ENCODE measurements around the gene PLA2G4E.

Gene PLA2G4E

GRCh38 chr15:42014406-42014805, 6.4 kb downstream of the PLA2G4E start:
- H3K27me3 ChIP-seq: no peaks in the 10 kb centered on the region
- H3K4me3 ChIP-seq: no peak overlapping the region
- no peaks in the 10 kb centered on the region for H3K9me3 ChIP-seq
- no peak for DNase-seq
- no peak overlapping the region for H3K27ac ChIP-seq
- intact Hi-C loops (cut with DNase I; ENCODE audit: low total_unique reads): no loop called here
- TF ChIP-seq, protein P1, sequence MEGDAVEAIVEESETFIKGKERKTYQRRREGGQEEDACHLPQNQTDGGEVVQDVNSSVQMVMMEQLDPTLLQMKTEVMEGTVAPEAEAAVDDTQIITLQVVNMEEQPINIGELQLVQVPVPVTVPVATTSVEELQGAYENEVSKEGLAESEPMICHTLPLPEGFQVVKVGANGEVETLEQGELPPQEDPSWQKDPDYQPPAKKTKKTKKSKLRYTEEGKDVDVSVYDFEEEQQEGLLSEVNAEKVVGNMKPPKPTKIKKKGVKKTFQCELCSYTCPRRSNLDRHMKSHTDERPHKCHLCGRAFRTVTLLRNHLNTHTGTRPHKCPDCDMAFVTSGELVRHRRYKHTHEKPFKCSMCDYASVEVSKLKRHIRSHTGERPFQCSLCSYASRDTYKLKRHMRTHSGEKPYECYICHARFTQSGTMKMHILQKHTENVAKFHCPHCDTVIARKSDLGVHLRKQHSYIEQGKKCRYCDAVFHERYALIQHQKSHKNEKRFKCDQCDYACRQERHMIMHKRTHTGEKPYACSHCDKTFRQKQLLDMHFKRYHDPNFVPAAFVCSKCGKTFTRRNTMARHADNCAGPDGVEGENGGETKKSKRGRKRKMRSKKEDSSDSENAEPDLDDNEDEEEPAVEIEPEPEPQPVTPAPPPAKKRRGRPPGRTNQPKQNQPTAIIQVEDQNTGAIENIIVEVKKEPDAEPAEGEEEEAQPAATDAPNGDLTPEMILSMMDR (IDR thresholded peaks at IDR 0.05): no peak
- no peaks in the 10 kb centered on the region for H3K36me3 ChIP-seq
- no peaks in the 10 kb centered on the region for H3K4me1 ChIP-seq

DNA sequence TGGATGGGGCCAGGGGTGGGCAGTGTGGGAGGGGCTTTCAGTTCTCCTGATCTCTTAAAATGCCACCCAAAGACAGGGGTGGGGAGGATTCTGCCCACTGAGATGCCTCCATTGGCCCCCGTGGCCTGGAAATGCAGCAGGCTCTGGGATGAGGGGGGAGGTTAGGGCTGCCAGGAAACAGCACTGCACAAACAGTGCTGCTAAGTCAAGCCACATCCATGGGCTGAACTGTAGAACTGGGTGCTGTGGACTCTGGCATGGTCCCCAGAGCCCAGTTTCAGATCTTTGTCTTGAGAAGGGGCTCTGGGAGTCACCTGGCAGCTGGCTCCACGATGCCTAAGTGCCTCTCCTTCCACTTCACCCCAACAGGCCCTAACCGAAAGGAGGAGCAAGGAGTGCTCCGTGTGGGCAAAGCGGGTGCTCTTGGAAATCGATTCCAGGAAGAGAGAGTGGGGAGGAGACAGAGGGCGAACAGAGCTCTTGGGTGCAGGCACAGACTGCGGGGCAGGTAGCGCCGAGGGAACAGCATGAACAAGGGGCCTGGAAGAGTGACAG, 7.8 kb downstream of the PLA2G4E start:
- DNase-seq: no peak
- H3K27ac ChIP-seq: no peak overlapping the region
- no peaks in the 10 kb centered on the region for H3K9me3 ChIP-seq
- H3K36me3 ChIP-seq: no peaks in the 10 kb centered on the region
- intact Hi-C loops (cut with DNase I; ENCODE audit: low total_unique reads): no loop called here
- no peak overlapping the region for H3K4me3 ChIP-seq
- H3K27me3 ChIP-seq: no peaks in the 10 kb centered on the region
- TF ChIP-seq, protein P1 (IDR thresholded peaks at IDR 0.05): no peak
- no peaks in the 10 kb centered on the region for H3K4me1 ChIP-seq

DNA sequence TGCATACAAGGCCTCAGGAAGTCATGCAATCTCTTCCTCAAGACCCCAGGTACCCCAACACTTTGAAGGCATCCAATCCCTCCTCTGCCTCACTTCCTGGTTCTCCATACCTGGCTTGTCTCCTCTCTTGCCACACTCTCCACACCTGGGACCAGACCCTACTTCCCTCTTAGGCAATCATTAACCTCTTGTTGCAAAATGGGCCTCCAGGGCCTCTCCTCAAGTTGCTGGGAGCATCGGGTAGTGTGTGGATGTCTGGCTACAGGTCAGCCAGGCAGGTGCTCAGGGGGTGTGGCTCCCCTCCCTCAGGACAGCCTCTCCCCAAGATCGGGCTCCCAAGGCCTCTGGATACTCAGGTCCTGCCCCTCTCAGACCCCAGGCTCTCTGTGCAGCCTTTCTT, 8.6 kb downstream of the PLA2G4E start:
- TF ChIP-seq, protein P1 (IDR thresholded peaks at IDR 0.05): no peak
- H3K27ac ChIP-seq: no peak overlapping the region
- no peaks in the 10 kb centered on the region for H3K4me1 ChIP-seq
- H3K36me3 ChIP-seq: no peaks in the 10 kb centered on the region
- intact Hi-C loops (cut with DNase I; ENCODE audit: low total_unique reads): no loop called here
- H3K27me3 ChIP-seq: no peaks in the 10 kb centered on the region
- no peak overlapping the region for H3K4me3 ChIP-seq
- no peak for DNase-seq
- no peaks in the 10 kb centered on the region for H3K9me3 ChIP-seq

- no peaks in the 10 kb centered on the region for H3K36me3 ChIP-seq
- intact Hi-C loops (cut with DNase I; ENCODE audit: low total_unique reads): no loop called here
- H3K27me3 ChIP-seq: no peaks in the 10 kb centered on the region
- H3K4me1 ChIP-seq: no peaks in the 10 kb centered on the region
- peaks cover 0 to 2% (median 0%) of the 10 kb centered on the region in 3 donors for H3K9me3 ChIP-seq
- H3K27ac ChIP-seq: no peak overlapping the region
- DNase-seq: no peak
- H3K4me3 ChIP-seq: no peak overlapping the region
- TF ChIP-seq, protein P1 (IDR thresholded peaks at IDR 0.05): no peak
Measured at GRCh38 chr15:42011074-42011473, 9.8 kb downstream of the PLA2G4E start.

DNA sequence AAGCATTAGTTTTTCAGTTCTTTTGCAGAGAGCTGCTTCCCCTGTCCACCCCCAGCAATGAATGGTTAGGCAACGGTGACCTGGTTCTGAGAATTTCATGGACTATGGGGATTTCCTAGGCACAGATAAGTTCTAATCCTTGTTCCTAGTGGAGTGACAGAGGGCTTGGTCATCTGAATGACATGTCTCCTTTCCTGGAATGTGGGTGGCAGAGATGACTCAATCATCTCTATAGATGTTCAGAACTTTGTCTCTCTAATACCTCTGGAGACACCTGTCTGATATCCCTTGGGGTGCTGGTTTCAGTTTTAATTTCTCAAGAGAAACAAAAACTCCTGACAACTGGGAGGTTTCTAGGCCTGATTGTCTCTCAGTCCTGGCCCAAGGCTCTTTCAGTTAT, 10.4 kb downstream of the PLA2G4E start:
- H3K27ac ChIP-seq: no peak overlapping the region
- no peaks in the 10 kb centered on the region for H3K27me3 ChIP-seq
- no peak for DNase-seq
- intact Hi-C loops (cut with DNase I; ENCODE audit: low total_unique reads): no loop called here
- no peaks in the 10 kb centered on the region for H3K36me3 ChIP-seq
- TF ChIP-seq, protein P1 (IDR thresholded peaks at IDR 0.05): no peak
- no peaks in the 10 kb centered on the region for H3K4me1 ChIP-seq
- peaks cover 0 to 2% (median 0%) of the 10 kb centered on the region in 3 donors for H3K9me3 ChIP-seq
- H3K4me3 ChIP-seq: no peak overlapping the region

DNA sequence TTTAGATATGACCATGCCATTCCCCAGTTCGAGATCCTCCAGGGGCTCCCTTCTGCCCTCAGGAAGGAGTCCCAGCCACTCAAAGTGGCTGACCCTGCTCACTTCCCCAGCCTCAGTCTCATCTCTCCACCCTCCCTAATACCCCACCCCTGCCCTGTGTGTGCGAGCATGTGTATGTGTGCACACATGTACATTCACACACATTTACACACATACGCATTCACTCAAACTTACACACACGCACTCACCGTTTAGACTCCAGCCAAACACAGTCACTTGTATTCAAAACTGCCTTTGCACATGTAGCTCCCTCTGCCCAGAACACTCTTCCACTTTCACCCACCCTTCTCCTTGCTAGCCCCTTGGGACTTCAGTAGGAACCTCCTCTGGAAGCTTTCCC, 11.4 kb downstream of the PLA2G4E start:
- Histone ChIP-seq H3K9me3 (peaks cover 0 to 2% (median 0%) of the 10 kb centered on the region in 3 donors), H3K4me3 (no peak overlapping the region), H3K36me3 (no peaks in the 10 kb centered on the region), H3K27me3 (no peaks in the 10 kb centered on the region), H3K27ac (no peak overlapping the region), H3K4me1 (no peaks in the 10 kb centered on the region)
- TF ChIP-seq, protein P1 (IDR thresholded peaks at IDR 0.05): no peak
- intact Hi-C loops (cut with DNase I; ENCODE audit: low total_unique reads): no loop called here
- no peak for DNase-seq
